Skeletal muscle tissue (tissue), 4 donors: ENCODE data around the gene GAS7. TPM values are rescaled to one million over a fixed set of nuclear protein-coding genes. Genes with fewer than 3 reads are reported as not detected.
"Not testable (repeated sequence)": the region's sequence is repeated elsewhere in the genome, so short reads cannot be mapped to it uniquely, and the experiment has no call there.

Experiments
- H3K27ac ChIP-seq: one replicate; pipeline ENCODE4 v1.7.0; 2013; ENCODE audit warnings: mild to moderate bottlenecking, low read depth, low read length, inconsistent platforms
- H3K27me3 ChIP-seq, 3 donors: one replicate each; pipeline ENCODE4 v1.7.0; 2013; ENCODE audit warnings: low read length in 3 of 3; ENCODE audit not compliant: control insufficient read depth in 3 of 3, insufficient read depth in 3 of 3
- H3K36me3 ChIP-seq, 3 donors: one replicate each; pipeline ENCODE4 v1.7.0; 2013; ENCODE audit warnings: low read length in 3 of 3; ENCODE audit not compliant: control insufficient read depth in 3 of 3, insufficient read depth in 3 of 3
- H3K4me1 ChIP-seq, 3 donors: one replicate each; pipeline ENCODE4 v1.7.0; 2013; ENCODE audit warnings: low read length in 3 of 3, mild to moderate bottlenecking in 3 of 3; ENCODE audit not compliant: control insufficient read depth in 3 of 3, insufficient read depth in 3 of 3
- H3K4me3 ChIP-seq, 3 donors: one replicate each; pipeline ENCODE4 v1.7.0; 2013; ENCODE audit warnings: low read length in 3 of 3
- H3K9ac ChIP-seq, 3 donors: one replicate each; pipeline ENCODE4 v1.7.0; 2013; ENCODE audit warnings: low read length in 3 of 3, mild to moderate bottlenecking in 3 of 3, moderate library complexity in 2 of 3, low read depth in 1 of 3
- H3K9me3 ChIP-seq, 3 donors: one replicate each; pipeline ENCODE4 v1.7.0; 2013; ENCODE audit warnings: low read length in 3 of 3; ENCODE audit not compliant: control insufficient read depth in 3 of 3
- total RNA-seq: library from RNA; depleted of rRNA; stranded (reverse); fragments of >200 nt; gene quantifications from one replicate; pipeline ENCODE4 v1.2.3, GENCODE V29; 2014
- donor health status: Osteomylitis.

GAS7 gene
- total RNA-seq, 1 donor from 2014 or later, result 58.5 TPM

- peaks cover 0 to 4% (median 0%) of the 10 kb centered on the region in 3 donors for H3K4me1 ChIP-seq
- no peak overlapping the region for H3K4me3 ChIP-seq
- H3K27ac ChIP-seq, result no peak overlapping the region
- H3K9ac ChIP-seq, result no peak overlapping the region
- H3K36me3 ChIP-seq, result no peaks in the 10 kb centered on the region
- peaks cover 0 to 9% (median 0%) of the 10 kb centered on the region in 3 donors for H3K27me3 ChIP-seq
- H3K9me3 ChIP-seq, result no peaks in the 10 kb centered on the region
Measured at GRCh38 chr17:10003705-10004104, 194.7 kb downstream of the GAS7 start.

DNA sequence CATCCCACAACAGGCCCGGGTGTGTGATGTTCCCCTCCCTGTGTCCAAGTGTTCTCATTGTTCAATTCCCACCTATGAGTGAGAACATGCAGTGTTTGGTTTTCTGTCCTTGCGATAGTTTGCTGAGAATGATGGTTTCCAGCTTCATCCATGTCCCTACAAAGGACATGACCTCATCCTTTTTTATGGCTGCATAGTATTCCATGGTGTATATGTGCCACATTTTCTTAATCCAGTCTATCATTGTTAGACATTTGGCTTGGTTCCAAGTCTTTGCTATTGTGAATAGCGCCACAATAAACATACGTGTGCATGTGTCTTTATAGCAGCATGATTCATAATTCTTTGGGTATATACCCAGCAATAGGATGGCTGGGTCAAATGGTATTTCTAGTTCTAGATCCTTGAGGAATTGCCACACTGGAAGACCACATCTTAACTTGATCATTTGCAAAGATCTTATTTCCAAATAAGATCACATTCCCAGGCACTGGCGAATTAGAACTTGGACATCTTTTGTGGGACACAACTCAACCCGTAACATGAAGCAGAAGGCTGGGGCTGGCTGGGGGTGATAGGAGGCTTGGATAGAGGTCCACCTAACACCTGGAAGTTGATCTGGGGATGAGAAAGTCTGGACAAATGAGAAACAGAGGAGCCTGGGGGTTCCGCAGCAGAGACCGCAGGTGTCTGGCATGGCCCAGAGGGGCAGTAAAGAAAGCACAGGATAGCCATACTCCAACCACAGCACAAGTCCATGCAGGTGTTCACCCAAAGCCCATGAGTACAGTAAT lies 195.6 kb downstream of the GAS7 start:
- not testable (repeated sequence) for H3K9ac ChIP-seq, H3K9me3 ChIP-seq, H3K4me3 ChIP-seq, H3K36me3 ChIP-seq, H3K4me1 ChIP-seq, H3K27ac ChIP-seq
- peaks cover 0 to 11% (median 0%) of the 10 kb centered on the region in 3 donors for H3K27me3 ChIP-seq

GRCh38 chr17:10001306-10001873 lies 197.0 kb downstream of the GAS7 start:
- Histone ChIP-seq H3K4me1 (peaks cover 0 to 4% (median 0%) of the 10 kb centered on the region in 3 donors), H3K27me3 (peaks cover 0 to 11% (median 0%) of the 10 kb centered on the region in 3 donors), H3K36me3 (no peaks in the 10 kb centered on the region), H3K27ac (no peak overlapping the region), H3K4me3 (peak overlapping the region in 1 of 3 donors; percentile 13), H3K9ac (no peak overlapping the region), H3K9me3 (no peaks in the 10 kb centered on the region)

DNA sequence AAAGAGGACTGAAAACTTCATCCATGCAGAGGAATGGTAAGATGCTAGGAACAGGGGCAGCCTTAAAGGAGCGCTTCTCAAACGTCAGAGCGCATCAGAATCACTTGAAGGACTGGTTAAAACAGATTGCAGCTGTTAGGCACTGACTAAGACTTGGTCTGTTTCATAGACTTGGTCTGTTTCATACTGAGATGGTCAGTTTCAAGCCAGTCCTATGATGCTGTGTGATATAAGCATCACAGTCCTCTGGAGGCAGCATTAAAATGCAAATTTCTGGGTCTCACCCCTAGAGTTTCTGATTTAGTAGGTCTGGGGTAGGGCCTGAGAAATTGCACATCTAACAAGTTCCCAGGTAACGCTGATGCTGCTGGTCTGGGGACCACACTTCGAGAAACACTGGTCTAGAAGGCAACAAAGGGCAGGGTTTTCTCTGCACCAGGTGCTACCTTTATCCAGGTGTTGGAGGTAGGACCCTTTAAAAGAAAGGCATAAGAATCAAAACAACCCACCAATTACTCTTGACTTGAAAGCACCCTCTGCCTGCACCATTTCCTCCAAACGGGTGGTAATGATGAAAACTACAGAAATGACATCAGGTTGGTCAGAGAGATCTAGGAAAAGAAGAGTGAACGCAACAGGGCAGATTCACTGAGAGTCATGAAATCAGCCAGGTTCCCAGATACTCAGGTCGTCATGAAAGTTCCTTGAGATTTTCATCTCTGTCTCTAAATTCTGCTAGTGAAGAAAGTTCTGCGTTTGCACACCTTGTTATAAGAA lies 198.3 kb downstream of the GAS7 start:
- Histone ChIP-seq H3K4me3 (no peak overlapping the region), H3K27me3 (peaks cover 0 to 11% (median 0%) of the 10 kb centered on the region in 3 donors), H3K9ac (no peak overlapping the region), H3K36me3 (no peaks in the 10 kb centered on the region), H3K9me3 (no peaks in the 10 kb centered on the region), H3K4me1 (peaks cover 0 to 4% (median 0%) of the 10 kb centered on the region in 3 donors), H3K27ac (no peak overlapping the region)

GRCh38 chr17:9998060-9998459 lies 200.3 kb downstream of the GAS7 start:
- Histone ChIP-seq H3K27ac (no peak overlapping the region), H3K27me3 (peaks cover 0 to 11% (median 0%) of the 10 kb centered on the region in 3 donors), H3K36me3 (no peaks in the 10 kb centered on the region), H3K9ac (no peak overlapping the region), H3K4me3 (no peak overlapping the region), H3K9me3 (no peaks in the 10 kb centered on the region), H3K4me1 (peaks cover 0 to 4% (median 0%) of the 10 kb centered on the region in 3 donors)

DNA sequence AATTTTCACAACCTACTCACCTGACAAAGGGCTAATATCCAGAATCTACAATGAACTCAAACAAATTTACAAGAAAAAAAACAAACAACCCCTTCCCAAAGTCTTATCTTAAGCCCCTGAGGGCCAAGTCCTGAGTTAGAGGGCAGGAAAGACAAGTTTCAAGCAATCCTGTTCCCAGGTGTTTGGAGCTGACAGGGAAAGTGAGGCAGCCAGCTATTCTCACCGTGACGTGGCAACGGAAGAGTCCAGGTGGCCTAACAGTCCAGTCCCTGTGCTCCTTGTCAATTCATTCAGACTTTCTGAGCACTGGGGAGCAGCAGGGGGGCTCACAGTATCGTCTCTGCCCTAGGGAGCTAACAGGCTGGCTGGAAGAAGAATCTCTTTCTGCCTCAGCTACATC lies 203.6 kb downstream of the GAS7 start:
- no peak overlapping the region for H3K27ac ChIP-seq
- H3K9ac ChIP-seq, result no peak overlapping the region
- H3K4me1 ChIP-seq, result no peaks in the 10 kb centered on the region
- H3K4me3 ChIP-seq, result no peak overlapping the region
- H3K9me3 ChIP-seq, result no peaks in the 10 kb centered on the region
- no peaks in the 10 kb centered on the region for H3K36me3 ChIP-seq
- peaks cover 0 to 3% (median 0%) of the 10 kb centered on the region in 3 donors for H3K27me3 ChIP-seq

DNA sequence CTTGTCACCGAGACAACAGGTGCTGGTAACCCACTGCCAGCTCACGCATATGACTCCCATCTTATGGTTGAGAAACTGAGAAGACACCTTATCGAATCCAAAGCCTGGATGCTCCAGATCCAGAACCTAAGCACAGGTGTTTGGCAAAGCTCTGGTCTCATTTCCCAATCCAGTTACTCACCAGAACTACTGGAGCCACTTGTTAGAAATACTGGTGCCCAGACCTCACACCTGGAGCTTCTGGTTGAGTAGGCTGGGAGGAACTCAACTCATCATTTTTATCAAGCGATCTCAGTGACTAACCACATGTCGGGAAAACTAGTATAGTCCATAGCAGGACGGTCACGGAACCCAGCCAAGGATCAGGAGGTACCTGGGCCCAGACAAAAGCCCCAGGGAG lies 206.6 kb downstream of the GAS7 start:
- Histone ChIP-seq H3K27me3 (peaks cover 0 to under 1% (median 0%) of the 10 kb centered on the region in 3 donors), H3K4me3 (no peak overlapping the region), H3K9ac (no peak overlapping the region), H3K4me1 (peaks cover 2 to 4% (median 3%) of the 10 kb centered on the region in 3 donors), H3K9me3 (no peaks in the 10 kb centered on the region), H3K27ac (no peak overlapping the region), H3K36me3 (no peaks in the 10 kb centered on the region)

DNA sequence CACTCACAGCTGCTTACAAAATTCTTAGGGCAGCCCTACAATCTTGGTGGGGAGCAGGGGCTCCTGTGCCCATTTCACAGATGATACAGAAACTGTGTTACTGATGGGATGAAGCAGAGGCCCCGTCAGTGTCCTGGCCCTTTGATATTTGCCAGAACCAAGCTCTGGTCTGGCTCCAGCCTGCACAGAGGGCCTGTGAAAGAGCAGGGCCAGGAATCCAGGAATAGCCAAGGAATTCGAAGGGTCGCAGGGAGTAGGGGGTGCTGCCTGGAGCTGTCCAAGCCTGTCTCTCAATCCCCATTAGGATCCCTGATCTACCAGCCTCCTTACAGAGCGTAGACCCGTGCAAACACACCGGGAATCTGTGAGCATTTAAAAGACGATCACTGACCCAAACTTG lies 207.1 kb downstream of the GAS7 start:
- H3K36me3 ChIP-seq, result no peaks in the 10 kb centered on the region
- no peak overlapping the region for H3K9ac ChIP-seq
- peaks cover 0 to 3% (median 0%) of the 10 kb centered on the region in 3 donors for H3K27me3 ChIP-seq
- no peaks in the 10 kb centered on the region for H3K9me3 ChIP-seq
- H3K27ac ChIP-seq, result no peak overlapping the region
- H3K4me1 ChIP-seq, result peaks cover 2 to 4% (median 3%) of the 10 kb centered on the region in 3 donors
- H3K4me3 ChIP-seq, result no peak overlapping the region

- no peaks in the 10 kb centered on the region for H3K36me3 ChIP-seq
- H3K9me3 ChIP-seq, result no peaks in the 10 kb centered on the region
- no peak overlapping the region for H3K4me3 ChIP-seq
- no peak overlapping the region for H3K9ac ChIP-seq
- H3K27me3 ChIP-seq, result peaks cover 0 to 3% (median 0%) of the 10 kb centered on the region in 3 donors
- H3K4me1 ChIP-seq, result peaks cover 2 to 4% (median 3%) of the 10 kb centered on the region in 3 donors
- no peak overlapping the region for H3K27ac ChIP-seq
Measured at GRCh38 chr17:9987779-9988585, 210.4 kb downstream of the GAS7 start.
